Myocyte (in vitro differentiated cells): ENCODE data around the gene SIGLEC9. TPM values are rescaled to one million over a fixed set of nuclear protein-coding genes. Genes with fewer than 3 reads are reported as not detected.
A peak's percentile ranks its signal among the peaks of the same experiment; 100 is the strongest.

Source experiments
- DNase-seq: peaks from one replicate; pipeline ENCODE4 v3.0.0-alpha.2; 2012; ENCODE audit warnings: low read depth
- total RNA-seq: library from RNA; depleted of rRNA; stranded (reverse); fragments of >200 nt; gene quantifications from 2 replicates; pipeline ENCODE4 v1.2.3, GENCODE V29; 2014

The SIGLEC9 gene
- total RNA-seq, 1 donor from 2014 or later, result not detected

- no peak for DNase-seq
Measured at GRCh38 chr19:51122112-51122981, 2.4 kb upstream of the SIGLEC9 start.

- no peak for DNase-seq
Measured at GRCh38 chr19:51123381-51123800, 1.3 kb upstream of the SIGLEC9 start.

DNA sequence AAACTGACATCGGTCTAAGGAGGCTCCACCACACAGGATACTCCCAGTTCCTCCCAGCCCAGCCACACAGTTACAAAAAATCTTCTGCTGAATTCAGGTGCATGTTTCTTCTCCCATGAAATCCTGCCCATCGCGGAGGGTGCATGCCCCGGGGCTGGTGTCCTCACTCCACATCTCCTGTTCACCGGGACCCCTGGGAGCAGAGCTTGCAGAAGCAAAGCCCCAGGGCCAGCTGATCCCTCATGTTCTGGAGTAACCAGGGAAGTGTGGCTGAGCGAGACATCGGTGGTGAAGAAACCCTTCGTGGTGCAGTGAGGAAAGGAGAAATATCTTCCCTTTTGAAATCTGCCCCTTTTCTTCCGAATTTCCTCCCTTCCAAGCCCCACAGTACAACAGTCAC lies 904 bp upstream of the SIGLEC9 start:
- DNase-seq, result no peak

DNA sequence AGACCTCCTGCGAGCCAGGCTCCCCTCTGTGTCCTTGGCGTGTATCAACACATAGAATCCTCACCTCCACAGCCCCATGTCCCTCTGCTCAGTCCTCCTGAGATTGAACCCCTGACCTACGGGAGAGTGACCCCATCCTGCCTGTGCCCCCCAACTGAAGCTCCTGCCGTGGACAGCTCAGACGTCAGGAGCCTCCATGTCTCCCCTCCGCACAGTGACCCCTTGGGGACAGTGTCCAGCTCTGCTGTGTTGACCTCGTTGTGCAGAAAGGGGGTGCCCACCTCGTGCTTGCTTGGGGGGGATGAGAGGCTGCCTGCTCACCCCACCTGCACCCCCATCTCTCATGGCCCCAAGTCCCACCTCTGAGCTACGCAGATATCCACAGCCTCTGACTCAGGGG lies 490 bp upstream of the SIGLEC9 start:
- DNase-seq, result no peak

- DNase-seq, result no peak
Measured at GRCh38 chr19:51125421-51126075, 842 bp downstream of the SIGLEC9 start.

DNA sequence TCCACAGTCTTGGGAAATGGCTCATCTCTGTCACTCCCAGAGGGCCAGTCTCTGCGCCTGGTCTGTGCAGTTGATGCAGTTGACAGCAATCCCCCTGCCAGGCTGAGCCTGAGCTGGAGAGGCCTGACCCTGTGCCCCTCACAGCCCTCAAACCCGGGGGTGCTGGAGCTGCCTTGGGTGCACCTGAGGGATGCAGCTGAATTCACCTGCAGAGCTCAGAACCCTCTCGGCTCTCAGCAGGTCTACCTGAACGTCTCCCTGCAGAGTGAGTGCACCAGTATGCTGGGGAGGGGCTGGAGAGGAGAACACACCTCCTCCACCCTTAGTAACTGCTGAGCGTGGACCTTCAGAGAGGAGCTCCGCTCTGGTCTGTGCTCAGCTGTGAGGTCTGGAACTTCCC lies 2.3 kb downstream of the SIGLEC9 start:
- no peak for DNase-seq

GRCh38 chr19:51127755-51128154 lies 3.0 kb downstream of the SIGLEC9 start:
- DNase-seq, result no peak

DNA sequence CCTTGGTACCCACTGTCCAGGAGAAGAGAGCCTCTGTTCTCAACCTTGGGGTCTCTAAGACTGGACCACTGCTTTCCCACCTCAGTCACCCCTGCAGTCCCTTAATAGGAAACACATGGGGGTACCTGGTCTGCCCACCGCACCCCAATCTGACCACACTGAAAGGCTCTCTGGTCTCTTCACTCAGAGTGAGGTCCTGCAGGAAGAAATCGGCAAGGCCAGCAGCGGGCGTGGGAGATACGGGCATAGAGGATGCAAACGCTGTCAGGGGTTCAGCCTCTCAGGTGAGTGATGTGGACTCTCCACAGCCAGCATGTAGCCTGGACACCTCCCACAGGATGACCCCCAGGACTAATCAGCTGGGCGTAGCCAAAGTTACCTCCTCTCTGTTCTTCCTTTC lies 3.5 kb downstream of the SIGLEC9 start:
- DNase-seq, result no peak

DNA sequence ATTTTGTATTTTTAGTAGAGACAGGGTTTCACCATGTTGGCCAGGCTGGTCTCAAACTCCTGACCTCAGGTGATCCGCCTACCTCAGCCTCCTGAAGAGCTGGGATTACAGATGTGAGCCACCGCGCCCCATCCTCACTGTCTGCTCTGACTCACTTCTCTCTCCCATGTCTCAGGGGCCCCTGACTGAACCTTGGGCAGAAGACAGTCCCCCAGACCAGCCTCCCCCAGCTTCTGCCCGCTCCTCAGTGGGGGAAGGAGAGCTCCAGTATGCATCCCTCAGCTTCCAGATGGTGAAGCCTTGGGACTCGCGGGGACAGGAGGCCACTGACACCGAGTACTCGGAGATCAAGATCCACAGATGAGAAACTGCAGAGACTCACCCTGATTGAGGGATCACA lies 5.0 kb downstream of the SIGLEC9 start:
- no peak for DNase-seq

DNA sequence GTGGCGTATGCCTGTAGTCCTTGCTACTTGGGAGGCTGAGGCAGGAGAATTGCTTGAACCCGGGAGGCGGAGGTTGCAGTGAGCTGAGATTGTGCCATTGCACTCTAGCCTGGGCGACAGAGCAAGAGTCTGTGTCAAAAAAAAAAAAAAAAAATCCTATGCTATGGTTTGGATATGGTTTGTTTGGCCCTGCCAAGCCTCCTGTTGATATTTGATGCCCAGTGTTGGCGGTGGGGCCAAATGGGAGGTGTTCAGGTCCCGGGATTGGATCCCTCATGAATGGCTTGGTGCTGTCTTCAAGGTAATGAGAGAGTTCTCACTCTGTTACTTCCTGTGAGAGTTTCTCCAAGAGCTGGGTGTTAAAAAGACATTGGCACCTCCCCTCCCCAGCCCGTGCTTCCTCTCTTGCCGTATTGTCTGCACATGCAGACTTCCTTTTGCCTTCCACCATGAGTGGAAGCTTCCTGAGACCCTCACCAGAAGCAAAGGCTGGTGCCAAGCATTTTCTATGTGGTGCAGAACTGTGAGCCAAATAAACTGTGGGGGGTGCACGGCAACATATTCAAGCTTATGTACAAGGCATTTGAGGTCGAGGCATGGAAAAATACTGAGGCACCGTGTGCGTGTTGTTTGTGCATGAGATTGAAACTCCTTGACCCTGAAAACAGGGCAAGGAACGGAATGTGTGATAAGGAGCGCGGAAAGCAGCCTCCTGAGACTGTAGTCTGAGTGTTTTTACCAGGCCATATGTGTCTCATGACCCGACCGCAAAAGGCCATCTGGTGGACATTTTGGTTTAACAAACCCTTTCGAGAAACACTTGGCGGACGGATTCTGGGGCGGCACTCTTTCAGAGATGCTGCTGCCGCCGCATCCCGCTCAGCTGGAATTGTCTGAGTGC lies 7.3 kb downstream of the SIGLEC9 start:
- peak; percentile 58 for DNase-seq

- DNase-seq, result no peak
Measured at GRCh38 chr19:51135004-51135403, 10.3 kb downstream of the SIGLEC9 start.

- DNase-seq, result no peak
Measured at GRCh38 chr19:51135986-51136762, 11.5 kb downstream of the SIGLEC9 start.

- no peak for DNase-seq
Measured at GRCh38 chr19:51136851-51137551, 12.3 kb downstream of the SIGLEC9 start.

GRCh38 chr19:51137792-51138425 lies 13.2 kb downstream of the SIGLEC9 start:
- no peak for DNase-seq

DNA sequence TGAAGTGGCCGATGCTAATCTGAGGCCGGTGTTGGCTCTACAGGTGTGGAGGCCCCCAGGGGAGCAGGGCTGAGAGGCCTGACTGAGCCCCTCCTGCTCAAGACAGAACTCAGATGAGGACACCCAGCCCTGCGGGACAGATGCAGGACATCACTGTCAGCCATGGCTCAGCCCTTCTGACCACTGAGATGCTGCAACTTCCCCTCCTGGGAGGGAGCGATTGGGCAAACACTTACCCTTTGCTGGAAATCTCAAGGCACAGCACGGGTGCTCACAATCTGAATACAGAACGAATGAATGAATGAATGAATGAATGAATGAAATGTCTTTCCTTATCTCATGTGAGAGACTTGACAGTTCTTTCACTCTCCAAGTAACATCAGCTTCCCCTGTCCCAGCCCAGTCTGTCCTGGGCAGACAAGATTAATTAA lies 13.9 kb downstream of the SIGLEC9 start:
- no peak for DNase-seq

DNA sequence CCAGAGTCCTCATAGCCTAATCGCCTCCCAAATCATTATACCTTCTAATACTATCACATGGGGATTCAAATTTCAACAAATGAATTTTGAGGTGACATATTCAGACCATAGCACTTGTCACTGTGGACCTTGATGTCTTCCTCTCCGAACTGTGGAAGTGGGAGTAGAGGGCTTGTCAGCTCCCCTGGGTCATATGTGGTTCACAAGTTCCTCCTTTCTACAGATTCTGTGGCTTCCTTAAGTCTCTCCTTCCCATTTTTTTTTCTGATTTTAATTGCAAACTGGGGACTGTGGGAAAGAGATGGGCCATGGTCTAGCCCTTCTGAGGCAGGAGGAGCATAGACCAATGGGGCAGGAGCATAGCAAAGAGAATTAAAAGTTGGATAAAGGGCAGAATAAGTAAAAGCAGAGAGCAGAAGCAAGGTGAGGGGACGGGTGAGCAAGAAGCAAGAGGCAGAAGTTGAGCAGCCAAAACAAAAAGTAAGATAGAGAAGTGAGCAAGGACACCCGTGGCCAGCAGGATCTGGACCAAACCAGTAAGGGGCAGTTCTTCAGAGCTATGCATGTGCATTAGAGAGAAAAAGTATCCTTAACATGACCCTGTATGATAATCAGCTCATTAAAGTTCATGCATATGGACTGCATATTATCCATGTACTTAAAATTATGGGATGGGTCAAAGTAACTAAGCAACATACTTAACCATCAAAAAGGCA lies 14.8 kb downstream of the SIGLEC9 start:
- no peak for DNase-seq

DNA sequence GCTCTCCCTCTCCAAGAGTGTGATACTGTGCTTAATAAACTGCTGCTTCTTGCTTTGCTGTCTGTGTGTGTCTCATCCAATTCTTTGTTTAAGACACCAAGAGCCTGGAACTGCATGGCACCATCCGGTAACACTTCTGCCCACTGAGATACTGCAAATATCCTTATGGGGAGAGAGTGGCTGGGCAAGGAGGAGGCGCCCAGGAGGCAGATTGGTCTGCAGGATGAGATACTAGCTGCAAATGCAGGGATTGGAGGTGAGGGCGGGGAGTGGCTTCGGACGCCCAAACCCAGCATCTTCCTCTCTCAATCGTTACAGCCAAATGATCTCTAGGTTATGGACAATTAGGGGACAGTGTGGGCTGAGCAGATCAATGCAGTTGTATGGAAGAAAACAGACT lies 15.7 kb downstream of the SIGLEC9 start:
- no peak for DNase-seq

GRCh38 chr19:51141181-51141580 lies 16.5 kb downstream of the SIGLEC9 start:
- DNase-seq, result no peak

- DNase-seq, result no peak
Measured at GRCh38 chr19:51142119-51142518, 17.4 kb downstream of the SIGLEC9 start, which contains the start of gene SIGLEC7. Gene SIGLEC7 (plus strand): TSS chr19:51142301. CDS start chr19:51142370, 69 bp downstream.
